Stimulated activated CD8-positive, alpha-beta memory T cell treated with anti-CD3 and anti-CD28 coated beads, Interleukin-15, amount 100 ng/mL, for 4 hours (primary cell): ENCODE measurements around the gene GRAMD2B.
"Not testable (repeated sequence)": the region's sequence is repeated elsewhere in the genome, so short reads cannot be mapped to it uniquely, and the experiment has no call there.

Source experiments
- DNase-seq, 2 donors: peaks; one replicate each; pipeline ENCODE4 v3.0.0-alpha.2; 2020; ENCODE audit warnings: low read depth in 2 of 2

The GRAMD2B gene

DNA sequence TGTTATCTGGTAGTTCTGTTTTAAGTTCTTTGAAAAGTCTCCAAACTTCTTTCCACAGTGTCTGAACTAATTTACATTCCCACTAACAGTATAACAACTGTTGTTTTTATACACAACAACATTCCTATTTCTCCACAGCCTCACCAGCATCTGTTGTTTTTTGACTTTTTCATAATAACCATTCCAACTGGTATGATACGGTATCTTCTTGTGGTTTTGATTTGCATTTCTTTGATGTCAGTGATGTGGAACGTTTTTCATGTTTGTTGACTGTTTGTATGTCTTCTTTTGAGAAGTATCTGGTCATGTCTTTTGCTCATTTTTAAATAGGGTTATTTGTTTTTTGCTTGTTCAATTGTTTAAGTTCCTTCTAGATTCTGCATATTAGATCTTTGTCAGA, 12.6 kb upstream of the GRAMD2B start:
- DNase-seq = no peak

DNA sequence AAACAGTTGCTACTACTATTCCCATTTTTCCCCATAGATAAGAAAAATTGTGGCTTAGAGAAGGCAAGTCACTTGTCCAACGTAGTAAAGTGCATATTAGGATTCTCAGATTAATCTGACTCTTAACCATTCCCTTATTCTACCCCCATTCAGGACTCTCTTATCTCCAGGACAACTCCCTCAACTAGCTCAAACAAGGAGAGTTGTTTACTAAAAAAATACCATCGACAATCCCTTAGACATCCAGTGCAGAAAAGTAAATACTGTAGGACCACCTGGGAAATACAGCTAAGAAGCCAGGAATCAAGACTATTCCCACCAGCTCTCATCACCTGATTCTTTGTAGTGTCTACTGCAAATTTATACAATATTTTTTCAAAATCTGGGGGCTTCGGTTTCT, 9.4 kb upstream of the GRAMD2B start:
- DNase-seq = no peak

DNA sequence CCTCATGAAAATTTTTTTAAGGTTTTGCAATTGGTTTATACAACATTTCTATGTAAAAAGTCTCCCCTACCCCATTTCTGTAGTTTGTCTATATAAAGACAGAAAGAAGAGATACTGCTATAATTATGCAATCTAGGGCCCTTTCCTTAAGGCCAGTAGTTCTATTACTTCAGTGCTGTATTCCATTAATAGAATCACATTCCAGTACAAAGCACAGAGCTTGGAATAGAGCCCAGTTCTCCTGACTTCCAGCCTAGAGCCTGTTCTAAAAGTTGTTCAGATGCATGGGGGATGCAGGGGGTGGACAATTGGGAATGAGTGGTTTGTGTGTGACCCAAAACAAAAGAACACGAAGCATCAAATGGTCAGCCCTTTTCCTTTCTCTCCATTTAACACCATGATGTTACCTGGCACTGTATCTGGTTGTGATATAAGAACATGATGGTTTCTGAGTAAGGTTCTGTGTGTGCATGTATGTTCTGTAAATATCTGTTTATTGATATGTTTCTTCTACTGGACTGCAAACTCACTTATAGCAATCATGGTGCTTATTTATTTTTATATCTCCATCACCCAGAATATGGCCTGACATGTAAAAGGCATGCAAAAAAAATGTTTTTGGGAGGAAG, 8.2 kb upstream of the GRAMD2B start:
- no peak for DNase-seq

DNA sequence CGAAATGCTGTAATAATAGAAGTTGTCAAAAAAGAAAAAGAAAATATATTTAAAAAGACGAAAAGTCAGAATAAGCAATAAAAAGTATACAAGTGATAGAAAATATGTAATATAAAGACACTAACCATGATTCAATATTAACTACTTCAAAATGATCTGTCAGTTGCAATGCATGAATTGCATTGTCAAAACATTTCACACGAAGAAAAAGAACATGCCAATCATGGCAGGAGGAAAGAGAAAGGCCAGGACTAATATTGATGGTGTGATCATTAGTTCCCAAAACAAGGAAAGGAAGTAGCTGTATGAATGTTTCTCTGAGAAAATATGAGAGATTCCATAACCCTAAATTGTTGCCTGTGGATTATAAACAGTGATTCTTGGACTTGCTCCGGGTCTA, 7.4 kb upstream of the GRAMD2B start:
- DNase-seq = no peak

DNA sequence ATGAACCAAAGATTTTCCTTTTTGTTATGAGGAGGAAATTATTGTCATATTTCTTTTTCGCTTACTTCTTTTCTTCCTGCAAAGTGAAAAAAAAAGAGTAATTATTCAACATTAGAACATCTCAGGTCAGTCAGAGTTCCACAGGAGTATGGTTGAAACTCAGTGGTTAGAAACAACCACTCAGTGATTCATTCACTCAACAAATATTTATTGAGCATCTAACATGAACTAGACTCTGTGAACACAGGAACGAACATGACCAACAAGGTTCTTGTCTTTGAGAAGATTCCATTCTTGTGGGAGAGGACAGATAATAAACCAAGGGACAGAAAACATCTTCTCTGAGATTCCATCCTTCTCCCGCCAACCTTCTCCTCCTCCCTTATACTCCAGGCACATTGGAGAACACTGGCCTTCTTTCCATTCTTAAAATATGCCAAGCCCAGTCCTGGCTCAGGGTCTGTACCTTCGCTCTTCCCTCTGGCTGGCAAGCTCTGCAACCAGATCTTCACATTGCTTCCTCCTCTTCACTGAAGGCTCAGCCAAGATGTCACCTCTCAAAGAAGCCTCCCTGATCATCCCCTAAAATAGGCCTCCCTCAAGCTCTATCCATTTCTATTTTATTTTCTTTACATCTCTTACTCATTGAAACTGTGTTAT, 6.8 kb upstream of the GRAMD2B start:
- DNase-seq = no peak

DNA sequence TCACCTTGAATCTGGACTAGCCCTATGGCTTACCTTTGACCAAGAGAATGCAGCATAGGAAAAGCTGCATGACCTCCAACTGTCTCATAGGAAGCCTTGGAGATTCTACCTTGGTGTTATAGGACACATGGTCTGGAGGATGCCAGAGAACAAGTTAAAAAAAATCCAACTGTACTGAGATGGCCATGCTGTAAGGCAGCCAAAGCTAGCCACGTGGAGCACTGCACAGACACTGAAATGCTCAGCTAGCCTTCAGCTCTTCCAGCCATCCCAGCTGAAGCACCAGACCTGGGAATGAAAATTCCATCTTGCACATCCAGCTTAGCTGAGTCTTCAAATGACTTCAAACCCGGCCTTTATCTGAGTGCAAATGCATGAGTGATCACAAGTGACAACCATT, 6.0 kb upstream of the GRAMD2B start:
- DNase-seq = no peak

DNA sequence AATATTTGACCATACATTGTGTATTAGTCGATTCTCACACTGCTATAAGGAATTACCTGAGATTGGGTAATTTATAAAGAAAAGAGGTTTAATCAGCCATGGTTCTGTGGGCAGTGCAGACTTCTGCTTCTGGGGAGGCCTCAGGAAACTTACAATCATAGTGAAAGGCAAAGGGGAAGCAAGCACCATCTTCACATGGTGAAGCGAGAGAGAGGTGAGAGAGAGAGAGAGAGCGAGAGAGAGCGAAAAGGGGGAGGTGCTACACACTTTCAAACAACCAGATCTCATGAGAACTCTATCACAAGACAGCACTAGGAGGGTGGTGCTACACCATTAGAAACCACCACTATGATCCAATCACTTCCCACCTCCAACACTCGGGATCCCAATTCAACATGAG, 4.1 kb upstream of the GRAMD2B start:
- no peak for DNase-seq

DNA sequence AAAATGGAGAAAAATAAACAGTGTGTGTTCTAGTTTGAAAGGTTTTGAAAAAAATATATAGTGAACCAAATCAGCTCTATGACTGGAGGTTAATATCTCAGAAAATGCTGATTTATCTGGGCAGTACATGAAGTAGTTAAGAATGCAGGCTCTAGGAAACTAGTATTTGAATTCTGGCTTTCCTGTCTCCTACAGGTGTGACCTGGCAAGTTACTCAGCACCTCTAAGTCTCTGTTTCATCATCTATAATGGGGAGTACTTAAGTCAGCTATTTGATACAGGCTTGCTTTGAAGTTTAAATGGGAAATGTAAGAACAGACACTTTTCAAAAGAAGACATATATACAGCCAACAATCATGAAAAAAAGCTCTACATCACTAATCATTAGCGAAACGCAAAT, 5.2 kb downstream of the GRAMD2B start:
- DNase-seq = no peak

DNA sequence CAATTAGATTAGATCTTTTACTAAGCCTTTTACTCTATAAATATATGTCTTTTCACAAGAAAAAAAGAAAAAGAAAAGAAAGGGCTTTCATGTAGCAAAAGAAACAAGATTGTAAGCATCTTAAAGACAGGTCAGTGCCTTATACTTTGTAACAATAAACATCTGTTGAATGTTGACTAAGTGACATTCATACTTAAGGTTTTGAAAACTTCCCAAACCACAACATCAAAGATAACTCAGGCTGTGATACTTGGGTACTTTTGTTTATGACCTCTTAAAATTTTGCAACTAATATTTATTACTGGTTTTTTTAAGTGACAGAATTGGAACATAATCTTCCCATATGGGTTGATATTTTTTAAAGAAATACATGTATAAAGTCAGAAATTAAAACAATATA, 7.4 kb downstream of the GRAMD2B start:
- DNase-seq = no peak

DNA sequence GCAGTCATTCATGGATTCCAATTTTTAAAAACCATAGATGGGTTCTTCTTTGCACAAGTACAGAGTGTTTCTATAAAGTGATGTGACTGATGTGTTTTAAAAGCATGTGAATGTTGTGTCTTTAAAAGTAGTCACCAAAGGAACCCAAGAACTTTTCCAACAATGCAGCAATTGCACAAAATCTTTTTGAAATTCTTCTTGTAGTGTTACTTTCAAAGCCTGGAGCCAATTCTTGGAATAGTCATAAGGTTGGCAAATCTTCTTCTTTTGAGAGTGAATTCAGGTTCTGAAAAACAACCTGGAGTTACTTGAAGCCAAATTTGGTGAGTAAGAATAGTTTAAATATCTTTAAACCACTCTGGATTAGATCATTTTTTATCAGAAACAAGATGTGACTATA, 10.5 kb downstream of the GRAMD2B start:
- no peak for DNase-seq

DNA sequence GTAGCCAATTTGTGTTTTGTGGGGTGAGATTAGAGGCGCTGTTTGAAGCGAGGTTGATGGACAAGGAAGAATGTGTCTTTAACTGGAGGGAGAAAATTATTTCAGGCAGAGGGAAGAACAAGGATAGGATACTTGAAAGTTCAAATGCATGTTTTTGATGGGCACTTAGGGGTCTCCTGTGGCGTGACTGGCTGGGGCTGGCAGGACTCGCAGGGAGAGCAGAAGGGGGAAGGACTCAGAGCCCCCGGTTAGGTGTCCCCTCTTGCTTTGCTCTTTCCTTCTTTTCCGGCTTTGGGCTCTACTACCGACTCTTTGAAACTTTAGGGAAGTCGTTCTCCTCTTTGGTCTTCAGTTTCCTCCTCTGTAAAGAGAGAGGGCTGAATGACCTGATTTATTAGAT, 12.1 kb downstream of the GRAMD2B start:
- no peak for DNase-seq

DNA sequence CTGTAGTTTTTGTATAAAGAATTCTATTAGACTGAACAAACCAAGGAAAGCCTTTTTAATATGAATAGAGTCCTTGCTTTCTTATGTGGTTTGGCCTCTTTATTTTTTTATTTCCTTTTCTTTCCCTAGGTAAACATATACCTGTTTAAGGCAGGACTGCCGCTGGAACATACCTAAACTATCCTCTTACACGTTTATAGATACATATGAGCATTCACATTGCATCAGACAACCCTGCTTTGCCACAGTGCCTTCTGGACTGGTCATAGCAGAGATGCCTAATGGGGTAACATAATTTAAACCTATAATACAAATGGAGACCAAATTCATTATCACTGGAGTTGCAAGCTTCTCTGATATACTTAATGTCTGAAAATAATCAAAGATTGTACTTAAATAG, 12.5 kb downstream of the GRAMD2B start:
- DNase-seq = no peak

DNA sequence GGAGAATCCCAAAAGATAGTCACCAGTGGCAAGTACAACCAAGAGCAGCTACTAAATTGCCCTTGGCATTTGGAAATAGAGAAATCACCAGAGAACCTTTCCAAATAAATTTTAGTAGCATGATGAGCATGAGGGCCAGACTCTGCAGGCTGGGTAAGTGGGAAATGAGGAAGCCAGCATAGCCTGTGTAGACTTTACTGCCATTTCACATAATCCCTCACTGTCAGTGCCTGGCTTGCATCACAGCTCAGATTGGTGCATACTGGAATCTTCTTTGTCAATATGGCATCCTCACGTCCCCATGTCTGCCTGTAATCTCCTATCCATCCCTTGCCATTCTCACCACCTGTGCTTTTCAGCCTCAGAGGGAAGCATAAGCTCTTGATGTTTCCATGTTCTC, 14.5 kb downstream of the GRAMD2B start:
- DNase-seq = no peak

DNA sequence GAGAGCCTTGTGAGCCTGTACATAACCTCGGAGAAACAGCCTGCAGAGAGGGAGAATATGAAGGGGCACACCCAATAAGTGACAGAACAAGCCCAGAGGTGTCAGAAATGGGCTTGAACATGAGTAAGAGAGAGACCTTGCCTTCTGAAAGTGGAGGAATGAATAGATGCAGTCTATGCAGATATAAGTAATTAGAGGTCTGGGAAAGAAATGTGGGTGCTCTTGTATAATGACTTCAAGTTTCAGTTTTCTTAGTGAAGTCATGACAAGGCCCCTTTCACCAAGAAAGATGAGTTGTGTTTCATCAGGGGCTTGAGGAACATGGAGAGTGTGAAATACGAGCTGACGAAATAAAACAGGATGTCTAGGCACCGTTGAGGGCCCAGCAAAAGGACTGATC, 15.1 kb downstream of the GRAMD2B start:
- no peak for DNase-seq

DNA sequence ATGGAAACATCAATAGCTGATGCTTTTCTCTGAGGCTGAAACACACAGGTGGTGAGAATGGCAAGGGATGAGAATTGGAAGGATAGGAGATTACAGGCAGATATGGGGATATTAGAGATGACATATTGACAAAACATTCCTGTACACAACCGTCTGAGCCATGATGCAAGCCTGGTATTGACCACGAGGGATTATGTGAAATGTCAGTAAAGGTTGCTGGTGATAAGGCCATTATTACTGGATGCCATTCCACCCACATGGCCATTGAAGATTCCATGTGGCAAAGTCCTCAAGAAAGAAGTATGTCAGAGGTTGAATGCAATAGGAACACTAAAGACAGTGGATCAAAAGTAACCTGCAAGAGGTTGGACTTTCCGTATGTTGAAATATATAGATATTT, 15.7 kb downstream of the GRAMD2B start:
- no peak for DNase-seq

DNA sequence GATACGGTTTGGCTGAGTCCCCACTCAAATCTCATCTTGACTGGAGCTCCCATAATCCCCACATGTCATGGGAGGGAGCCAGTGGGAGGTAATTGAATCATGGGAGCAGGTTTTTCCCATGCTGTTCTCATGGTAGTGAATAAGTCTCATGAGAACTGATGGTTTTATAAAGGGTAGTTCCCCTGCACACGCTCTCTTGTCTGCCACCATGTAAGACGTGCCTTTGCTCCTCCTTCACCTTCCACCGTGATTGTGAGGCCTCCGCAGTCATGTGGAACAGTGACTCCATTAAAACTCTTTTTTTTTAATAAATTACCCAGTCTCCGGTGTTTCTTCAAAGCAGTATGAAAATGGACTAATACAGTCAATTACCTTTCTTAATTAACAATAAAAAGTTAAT, 16.5 kb downstream of the GRAMD2B start:
- not testable (repeated sequence) for DNase-seq

DNA sequence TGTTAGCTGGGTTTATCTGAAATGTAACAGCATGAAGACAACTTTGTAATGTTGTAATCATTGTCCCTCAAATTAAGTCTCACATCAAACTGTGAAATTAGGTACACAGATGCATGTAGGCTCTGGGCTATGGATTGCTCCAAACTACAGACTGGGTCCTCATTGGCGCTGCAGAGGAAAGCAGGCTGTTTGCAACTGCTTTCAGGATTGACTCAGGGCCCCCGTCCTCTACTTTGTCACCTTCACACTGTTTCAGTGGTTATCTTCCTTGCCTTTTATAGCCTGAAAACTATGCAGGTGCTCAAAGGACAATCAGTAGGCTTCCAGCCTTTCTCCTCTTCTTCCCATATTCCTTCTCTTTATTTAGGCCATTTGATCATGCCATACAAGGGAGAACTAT, 18.0 kb downstream of the GRAMD2B start:
- DNase-seq = no peak

DNA sequence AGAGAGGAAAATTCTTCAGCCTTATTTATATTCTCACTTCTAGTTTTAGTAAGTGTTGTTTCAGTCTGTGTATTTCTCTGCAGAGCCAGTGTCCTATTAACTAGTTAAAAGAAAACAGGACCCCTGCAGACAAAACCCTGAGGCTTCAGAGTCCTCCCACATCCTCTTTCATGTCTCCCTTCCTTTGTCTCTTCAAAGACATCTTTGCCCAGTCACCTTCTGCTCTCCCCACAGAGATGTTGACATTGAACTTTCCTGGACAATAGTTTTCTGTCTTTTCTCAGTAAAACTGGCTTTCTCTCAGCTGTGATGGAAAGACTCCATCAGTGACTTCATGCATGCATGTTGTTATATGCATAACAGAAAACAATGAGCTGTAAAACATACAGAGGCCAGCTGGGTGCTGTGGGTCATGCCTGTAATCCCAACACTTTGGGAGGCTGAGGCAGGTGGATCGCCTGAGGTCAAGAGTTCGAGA, 20.2 kb downstream of the GRAMD2B start:
- DNase-seq = no peak

DNA sequence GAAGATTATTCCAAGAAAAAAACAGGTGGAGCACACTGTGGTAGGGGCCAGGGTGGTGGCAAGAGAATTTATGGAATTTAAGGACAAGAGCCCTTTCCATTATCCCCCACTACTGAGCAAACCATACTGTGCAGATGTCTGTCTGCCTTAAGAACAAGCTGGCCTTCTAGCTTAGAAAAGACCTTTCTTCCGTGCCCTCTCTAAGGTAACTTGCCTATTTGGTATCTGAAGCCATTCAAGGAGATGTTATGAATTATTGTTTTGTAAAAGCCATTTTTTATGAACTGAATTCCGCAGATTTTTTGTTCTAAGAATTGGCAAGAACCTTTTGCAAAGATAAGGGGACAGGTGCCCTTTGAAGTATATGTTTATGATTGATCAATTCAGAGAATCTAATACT, 20.9 kb downstream of the GRAMD2B start:
- DNase-seq = no peak

DNA sequence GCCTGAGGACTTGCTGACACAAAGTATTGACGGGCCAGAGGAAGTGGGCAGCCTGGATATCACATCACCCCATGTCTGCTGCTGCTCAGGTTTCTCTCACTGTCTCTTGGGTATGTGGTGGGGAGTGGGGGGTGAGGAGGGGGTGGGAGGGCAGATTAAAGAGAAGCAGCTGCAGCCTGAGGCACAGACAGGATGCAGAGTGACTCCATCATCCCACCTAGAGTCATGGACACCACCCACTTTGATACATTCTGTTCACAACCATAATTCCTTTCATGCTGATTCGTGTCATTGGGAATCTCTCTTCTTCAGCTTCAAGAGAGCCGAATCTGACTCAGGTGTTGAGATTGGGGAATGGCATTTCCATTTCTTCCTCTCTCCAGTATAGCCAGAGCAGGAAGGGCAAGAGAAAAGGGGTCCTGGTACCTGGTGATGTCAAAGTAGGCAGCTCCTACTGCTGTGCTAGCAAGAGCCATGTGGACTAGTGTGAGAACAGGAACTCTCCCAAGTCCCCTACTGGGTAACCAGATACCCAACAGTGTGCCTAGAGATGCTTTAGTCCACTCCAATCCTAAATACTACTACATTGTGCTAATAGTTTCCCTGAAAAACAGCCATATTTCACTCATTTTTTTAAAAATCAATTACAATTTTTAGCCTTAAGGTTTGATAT, 22.4 kb downstream of the GRAMD2B start:
- no peak for DNase-seq

DNA sequence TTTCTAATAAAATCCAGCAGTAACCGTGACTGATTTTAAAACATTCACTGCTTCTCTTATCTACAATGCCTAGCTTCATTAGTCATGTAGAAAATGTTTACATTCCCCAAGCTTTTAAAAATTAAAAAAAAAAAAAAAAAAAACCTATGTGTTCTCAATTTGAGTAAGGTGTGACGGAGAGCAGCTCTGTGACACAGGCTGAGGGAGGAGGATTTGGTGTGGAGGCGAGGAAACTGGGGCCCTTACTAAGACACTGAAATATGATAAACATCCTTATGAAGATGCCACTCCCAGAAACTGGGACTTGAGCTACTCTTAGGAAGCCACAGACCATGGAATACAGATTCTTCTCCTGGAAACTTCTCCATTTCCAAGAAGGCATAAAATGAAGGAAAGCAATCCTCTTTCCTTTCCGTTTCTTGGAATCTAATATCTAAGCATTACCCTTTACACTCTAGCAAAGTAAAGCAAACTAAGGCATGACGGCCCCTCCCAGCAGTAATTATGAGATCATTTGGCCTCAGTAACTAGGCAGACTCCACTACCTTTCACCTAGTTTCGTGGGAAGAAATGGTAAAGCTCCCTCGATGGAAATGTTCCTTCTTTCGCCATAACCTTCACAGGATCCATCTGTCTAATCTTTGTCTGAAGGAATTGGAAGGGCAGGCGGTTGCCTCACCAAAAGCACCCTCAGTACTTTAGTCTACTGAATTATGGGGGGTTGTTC, 23.5 kb downstream of the GRAMD2B start:
- no peak for DNase-seq

DNA sequence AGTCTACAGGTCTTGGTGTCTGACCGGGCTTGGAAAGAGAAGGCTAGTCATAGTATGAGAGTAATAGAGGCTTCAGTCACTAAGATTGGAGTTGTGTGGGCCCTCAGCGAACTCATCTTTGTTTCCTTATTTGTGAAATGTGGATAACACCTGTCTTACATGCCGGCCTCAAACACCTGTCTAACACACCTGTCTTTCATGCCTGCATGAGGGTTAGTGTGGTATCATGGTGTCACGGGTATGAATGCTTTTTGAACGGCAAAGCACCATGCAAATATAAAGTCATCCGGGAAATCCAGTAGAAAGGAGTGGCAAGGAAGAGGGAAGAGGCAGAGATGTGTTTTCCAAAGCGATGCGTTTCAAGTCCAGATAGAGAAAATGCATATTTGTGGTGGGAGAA, 25.5 kb downstream of the GRAMD2B start:
- DNase-seq = no peak
